ENCODE data around the gene STIM1.
A peak's percentile ranks its signal among the peaks of the same experiment; 100 is the strongest.
"Not testable (repeated sequence)": the region's sequence is repeated elsewhere in the genome, so short reads cannot be mapped to it uniquely, and the experiment has no call there.

The STIM1 gene

DNA sequence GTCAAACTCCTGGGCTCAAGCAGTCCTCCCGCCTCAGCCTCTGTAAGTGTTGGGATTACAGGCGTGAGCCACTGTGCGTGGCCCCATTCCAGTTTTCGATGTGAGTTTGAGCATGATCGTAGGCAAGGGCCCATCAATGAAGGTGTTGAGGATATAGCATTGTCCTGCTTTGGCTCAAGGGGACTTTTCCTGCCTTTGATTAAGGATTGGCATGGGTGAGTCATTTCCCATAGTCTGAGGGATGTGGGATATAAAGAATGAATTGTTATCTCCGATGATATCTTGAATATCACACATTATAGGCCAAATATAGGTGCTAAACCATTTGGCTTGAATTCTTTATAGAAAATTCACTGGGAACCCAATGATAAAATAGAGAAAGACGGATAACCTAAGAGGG lies 30.4 kb downstream of the STIM1 start:
- DNase-seq (ENCODE audit: low read depth): no peak

DNA sequence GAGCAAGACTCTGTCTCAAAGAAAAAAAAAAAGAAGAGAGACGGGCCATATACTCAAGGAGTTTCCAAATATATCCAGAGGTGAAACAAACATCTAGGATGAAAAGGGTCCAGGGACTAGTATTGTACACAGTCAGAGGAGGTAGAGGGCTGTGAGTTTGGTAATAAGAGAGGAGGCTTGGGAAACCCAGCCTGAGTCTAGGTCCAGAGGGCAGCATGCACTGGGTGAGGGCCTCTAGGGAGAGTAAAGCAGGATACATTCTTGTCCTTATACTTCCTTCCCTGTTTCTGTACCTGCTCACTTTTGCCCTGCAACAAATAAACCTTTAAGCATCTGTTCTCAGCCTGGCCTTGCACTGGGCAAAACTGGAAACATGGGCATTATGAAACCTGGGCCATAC lies 31.5 kb downstream of the STIM1 start:
- DNase-seq (ENCODE audit: low read depth): no peak

DNA sequence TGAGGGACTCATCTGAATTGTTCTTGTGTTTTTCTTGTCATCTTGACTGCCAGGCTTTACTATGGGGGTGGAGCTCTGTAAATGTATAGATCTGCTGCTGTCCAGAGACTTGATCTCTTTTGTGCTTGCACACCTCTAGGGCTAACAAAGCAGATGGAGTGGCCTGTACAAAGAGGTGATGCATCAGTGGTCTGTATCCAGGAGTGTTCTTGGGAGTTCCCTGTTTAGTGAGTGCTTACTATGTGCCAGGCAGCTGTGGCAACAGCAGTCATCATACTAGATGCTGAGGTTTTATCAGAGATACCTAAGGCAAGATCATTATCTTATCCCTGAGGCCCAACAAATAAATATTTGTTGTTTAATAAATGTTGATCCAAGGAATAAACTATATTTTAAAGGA lies 33.4 kb downstream of the STIM1 start:
- DNase-seq (ENCODE audit: low read depth): no peak

DNA sequence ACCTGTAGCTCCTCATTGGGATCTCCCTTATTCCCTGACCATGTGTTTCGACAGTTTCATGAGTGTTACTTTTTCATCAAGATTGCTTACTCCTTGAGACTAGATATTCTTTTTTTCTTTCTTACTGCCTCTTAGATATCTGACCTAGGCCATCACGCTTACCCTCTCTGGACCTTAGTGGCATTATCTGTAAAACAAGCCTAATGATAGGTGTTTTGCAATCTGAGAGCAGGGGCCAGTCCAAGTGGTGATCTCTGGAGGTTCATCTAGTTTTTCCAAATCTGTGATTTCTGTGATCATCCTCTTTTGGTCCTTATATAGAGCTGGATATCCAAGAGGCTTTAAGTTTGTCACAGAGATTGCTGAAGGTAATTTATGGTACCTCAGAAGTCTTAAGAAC lies 34.5 kb downstream of the STIM1 start:
- no peak for DNase-seq (ENCODE audit: low read depth)

DNA sequence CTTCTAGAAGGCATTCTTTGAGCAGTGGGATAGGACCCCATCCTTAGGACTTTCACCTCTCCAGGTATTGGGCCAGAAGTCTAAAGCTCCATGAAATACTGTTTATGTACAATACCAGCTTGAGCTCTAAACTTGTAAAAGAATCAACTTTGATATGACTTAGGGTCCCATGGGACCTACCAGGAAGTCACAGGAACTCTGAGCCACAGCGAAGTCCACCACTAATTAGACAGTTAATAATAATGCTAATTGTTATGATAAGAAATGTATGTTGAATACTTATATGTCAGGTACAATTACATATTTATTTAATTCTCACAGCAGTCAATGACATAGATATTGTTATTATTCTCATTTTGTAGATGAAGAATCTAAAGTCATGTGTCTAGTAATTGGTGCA lies 35.3 kb downstream of the STIM1 start:
- no peak for DNase-seq (ENCODE audit: low read depth)

DNA sequence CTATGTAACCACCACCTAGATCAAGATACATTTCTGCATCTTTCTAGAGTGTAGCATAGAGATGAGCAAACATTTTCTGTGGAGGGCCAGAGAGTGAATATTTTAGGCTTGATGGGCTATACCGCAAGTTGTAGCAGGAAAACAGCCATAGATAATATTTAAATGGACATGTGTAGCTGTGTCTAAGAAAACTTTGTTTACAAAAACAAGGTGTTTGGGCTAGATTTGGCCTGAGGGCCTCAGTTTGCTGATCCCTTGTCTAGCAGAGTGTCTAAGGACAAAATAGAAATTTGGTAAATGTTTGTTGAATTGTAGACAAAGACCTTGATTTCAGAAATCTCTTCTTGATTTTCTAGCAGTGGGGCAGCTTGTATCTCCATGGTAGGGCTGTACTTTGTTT lies 36.3 kb downstream of the STIM1 start:
- no peak for DNase-seq (ENCODE audit: low read depth)

DNA sequence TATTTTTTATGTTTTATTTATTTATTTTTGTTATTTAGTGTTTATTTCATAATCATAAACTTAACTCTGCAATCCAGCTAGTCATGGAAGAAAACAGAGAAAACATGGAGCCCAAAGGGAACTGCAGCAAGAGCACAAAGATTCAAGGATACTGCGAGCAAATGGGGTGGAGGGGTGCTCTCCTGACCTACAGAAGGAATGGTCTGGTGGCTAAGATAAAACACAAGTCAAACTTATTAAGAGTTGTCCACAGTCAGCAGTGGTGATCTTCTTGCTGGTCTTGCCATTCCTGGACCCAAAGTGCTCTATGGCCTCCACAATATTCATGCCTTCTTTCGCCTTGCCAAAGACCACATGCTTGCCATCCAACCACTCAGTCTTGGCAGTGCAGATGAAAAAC lies 36.7 kb downstream of the STIM1 start:
- no peak for DNase-seq (ENCODE audit: low read depth)

DNA sequence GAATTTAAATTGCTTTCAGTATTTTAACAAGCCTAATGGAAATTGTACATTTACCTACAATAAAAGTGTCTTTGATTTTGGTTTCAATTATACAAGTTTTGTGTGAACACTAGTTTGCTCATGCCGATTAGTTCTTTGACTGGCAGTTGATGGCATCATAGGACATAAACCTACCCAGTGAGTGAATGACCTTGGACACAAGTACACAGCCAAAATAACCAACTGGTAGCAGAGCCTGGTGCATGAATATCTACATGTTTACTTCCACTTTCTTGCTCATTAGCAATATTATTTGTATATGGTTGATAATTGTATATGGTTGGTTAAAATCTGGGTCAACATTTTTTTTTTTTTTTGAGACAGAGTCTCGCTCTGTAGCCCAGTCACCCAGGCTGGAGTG lies 37.8 kb downstream of the STIM1 start:
- DNase-seq (ENCODE audit: low read depth): no peak

DNA sequence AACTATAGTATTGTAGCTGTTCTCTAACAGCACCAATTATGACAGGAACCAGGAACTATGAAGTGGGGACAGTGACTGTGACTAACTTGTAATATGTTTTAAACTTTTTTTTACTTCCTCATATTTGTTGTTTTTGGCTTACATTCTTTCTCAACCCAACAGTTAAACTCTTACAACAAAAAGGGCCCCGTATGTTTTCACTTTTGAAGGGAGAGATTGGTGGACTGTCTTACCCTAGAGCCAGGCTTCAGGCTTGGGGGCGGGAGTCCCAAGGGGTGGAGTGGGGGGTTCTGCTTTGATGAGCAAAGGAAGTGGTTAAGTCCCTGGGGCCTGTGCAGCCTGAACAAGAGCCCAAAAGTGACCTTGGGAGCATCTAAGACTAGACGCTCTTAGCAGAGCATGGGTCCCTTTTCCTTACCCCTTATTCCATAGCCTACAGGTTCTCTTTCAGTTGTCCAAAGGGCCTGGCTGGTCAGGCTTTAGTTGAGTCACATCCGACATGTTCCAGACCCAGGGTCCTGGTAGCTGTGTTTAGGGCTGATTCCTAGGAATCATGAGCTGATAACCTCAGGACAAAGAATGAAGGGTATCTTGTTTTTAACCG lies 38.8 kb downstream of the STIM1 start:
- DNase-seq (ENCODE audit: low read depth): no peak

DNA sequence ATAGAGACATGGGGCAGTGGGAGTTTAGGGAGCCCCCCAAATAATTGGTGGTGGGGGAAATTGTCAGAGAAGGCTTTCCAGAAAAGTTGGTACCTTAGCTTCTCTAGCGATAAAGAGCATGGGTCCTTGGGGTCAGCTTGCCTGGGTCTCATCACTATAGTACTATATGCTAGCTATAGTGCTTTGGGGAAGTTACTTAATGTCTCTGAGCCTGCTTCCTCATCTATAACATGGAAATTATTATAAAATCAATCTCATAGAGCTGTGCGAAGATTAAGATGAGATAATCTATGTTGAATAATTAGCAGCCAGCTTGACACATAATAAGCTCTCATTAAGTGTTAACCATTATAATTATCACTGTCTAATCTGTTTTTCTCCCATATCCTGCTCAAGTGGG lies 41.2 kb downstream of the STIM1 start:
- no peak for DNase-seq (ENCODE audit: low read depth)

DNA sequence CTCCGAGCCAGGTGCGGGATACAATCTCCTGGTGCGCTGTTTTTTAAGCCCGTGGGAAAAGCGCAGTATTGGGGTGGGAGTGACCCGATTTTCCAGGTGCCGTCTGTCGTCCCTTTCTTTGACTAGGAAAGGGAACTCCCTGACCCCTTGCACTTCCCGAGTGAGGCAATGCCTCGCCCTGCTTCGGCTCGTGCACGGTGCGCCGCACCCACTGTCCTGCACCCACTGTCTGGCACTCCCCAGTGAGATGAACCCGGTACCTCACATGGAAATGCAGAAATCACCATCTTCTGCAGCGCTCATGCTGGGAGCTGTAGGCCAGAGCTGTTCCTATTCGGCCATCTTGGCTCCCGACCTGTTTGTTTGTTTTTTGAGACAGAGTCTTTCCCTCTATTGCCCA lies 44.8 kb downstream of the STIM1 start:
- not testable (repeated sequence) for DNase-seq (ENCODE audit: low read depth)

DNA sequence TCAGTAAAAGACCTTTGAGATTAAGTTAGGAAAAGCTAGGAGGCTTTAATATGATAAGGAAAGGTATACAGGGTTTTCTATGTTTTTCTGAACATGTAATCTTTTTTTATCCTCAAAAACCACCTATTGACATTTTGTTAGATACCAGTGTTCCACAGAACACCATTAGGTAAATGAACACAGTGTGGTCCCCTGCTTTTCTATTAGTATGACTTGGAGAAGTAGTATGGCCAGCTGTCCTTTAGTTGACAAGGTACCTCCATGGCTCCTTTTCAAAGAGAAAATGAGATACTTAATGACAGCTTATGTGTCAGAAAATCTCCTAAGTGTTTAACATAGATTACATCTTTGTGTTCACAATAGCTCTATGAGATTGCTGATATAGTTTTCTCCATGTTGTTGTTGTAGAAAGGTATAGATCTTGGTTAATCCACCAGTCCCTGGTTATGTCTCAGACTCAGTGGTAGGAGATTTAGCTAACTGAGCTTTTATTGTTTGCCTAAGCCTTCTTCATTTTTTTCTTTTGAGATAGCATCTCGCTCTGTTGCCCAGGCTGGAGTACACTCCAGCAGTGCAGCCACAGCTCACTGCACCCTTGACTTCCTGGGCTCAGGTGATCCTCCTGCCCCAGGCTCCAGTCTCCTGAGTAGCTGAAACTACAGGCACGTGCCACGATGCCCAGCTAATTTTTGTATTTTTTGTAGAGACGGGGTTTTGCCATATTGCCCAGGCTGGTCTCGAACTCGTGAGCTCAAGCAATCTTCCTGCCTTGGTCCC lies 46.0 kb downstream of the STIM1 start:
- no peak for DNase-seq (ENCODE audit: low read depth)

DNA sequence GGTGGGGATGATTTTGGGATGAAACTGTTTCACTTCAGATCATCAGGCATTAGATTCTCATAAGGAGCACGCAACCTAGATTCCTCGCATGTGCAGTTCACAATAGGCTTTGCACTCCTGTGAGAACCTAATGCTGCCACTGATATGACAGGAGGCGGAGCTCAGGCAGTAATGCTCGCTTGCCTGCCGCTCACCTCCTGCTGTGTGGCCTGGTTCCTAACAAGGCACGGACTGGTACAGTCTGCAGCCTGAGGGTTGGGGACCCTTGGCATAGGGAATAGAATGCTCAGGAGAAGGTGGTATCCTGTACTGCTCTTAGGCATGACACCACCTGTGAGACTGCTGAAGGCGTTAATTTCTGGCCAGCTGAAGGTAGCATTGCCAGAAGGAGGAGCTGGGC lies 47.0 kb downstream of the STIM1 start:
- DNase-seq (ENCODE audit: low read depth): no peak

DNA sequence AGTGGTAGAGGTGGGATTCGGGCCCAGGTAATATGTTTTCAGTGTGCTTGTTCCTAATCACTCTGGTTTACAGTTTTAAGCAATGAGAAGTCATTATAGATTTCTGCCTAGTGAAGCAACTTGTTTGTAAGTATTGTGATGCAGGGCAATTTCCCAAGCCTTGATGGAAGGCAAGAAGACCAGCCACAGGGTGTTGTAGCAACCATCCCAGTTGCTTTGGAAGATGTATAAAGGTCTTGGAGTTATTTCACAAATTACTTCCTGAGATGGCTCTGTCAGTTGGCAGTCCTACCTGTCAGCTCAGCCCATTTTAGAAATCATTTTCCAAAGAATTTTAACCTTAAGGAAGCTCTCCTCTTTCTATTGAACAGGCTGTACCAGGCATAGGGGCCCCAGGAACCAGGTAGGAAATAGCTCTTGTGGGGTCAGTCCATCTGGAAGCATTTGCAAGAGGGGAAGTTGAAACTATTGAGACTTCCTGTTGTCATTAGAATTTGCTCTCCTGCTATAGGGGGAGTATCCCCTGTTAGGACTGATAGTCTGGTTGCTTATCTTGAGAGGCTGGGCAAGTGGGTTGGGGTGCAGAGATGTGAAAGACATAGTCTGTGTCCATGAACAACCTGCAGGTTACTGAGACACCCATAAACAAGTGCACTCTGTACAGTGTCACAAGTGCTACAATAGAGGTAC lies 47.9 kb downstream of the STIM1 start:
- no peak for DNase-seq (ENCODE audit: low read depth)

DNA sequence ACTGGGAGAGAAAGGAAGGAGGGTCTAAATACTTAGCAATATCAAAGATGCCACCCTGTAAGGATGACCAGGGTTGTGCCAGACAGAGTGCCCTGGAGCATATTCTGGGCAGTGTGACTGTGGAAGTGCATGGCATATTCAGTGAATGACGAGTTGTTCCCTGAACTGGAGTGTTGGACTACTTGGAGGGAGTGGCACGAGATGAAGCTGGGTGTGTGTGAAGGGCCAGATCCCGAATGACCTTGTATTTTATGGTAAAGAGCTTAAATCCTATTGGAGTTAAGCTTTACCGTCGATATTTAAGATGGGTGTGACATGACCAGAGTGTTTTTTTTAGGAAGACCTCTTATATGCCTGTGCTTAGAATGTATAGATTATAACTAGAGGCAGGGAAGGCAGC lies 48.8 kb downstream of the STIM1 start:
- no peak for DNase-seq (ENCODE audit: low read depth)

DNA sequence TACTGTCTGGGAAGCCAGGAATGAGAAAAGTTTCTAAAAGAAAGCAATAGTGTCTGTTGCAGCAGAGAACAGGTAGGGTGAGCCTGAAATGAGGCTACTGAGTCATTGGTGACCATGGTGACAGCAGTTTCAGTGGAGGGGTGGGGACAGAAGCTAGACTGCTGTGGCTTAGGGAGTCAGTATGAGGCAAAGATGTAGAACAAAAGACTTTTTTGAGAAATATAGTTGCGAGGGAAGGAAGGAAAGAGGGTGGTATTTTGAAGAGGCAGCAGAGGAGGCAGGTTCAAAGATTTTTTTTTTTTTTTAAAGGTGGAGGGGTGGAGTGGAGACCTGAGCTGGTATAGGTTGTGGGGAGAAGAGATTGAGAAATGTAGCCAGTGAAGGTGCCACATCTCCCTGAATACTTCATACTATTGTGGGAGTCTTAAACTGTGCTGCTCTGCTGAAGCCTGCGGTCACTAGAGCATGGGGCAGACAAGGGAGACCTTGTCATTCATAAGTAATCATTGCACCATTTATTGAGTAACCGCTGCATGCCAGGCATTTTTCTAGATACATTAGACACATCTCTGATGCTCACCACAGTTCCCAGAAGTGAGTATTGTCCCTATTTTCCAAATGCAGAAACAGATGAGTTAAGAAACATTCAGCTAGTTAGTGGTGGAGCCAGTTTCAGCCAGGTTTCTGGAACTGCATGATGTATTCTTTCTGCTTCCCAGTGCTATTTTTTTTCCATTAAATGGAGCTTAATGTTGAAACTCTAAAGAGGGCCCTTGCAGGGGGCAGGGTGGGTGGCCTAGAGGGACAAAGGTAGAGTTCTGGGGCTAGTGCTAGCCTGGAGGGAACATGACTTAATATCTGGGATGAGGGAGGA lies 49.9 kb downstream of the STIM1 start:
- peak; percentile 43 for DNase-seq (ENCODE audit: low read depth)

DNA sequence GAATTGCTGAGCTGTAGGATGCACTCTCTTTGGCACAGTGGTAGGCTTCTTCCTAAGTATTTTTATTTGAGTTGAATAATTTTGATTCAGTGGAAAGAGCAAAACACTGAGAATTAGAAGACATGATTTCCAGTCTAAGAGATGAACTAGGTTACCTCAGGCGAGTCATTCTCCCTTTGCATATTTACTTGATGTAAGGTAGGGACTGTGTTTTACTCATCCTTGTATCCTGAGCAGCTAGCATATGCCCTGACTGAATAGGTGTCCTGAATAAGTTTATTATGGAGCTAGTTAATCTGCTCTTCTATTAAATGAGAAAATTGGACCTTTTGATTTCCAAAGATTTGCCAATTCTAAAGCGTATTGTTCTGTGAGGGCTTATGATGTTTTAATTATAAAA lies 50.7 kb downstream of the STIM1 start:
- no peak for DNase-seq (ENCODE audit: low read depth)

DNA sequence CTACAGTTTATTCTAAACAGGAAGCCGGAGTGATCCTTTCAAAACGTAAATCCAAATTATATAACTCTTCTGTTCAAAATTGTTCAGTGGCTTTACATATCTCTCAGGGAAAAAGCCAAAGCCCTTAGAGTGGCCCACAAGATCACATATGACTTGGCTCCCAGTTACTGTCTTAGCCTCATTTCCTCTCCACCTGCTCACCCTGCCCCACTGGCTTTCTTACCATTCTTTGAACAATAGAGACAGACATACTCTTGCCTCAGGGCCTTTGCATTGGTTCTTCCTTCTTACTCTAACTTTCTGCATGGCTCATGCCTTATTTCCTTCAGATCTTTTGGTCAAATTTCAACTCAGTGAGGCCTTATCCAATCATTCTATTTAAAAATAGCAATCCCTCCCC lies 52.1 kb downstream of the STIM1 start:
- no peak for DNase-seq (ENCODE audit: low read depth)

DNA sequence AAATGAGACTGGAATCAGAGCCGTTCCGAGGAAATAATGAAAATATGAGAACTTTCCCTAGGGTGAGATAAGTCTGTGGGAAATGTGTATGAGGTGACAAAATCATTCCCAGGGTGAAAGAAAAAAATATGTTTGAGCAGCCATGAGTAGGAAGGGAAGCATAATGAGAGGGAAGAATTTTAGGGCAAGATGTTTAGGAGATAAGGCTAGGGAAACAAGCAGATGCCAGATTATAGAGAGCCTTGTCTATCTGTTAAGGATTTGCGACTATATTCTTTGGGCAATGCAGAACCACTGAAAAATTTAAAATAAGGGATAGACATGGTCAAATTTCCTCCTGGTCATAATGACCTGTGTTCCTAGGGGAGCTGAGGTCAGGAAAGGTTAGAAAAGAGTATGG lies 54.4 kb downstream of the STIM1 start:
- no peak for DNase-seq (ENCODE audit: low read depth)

DNA sequence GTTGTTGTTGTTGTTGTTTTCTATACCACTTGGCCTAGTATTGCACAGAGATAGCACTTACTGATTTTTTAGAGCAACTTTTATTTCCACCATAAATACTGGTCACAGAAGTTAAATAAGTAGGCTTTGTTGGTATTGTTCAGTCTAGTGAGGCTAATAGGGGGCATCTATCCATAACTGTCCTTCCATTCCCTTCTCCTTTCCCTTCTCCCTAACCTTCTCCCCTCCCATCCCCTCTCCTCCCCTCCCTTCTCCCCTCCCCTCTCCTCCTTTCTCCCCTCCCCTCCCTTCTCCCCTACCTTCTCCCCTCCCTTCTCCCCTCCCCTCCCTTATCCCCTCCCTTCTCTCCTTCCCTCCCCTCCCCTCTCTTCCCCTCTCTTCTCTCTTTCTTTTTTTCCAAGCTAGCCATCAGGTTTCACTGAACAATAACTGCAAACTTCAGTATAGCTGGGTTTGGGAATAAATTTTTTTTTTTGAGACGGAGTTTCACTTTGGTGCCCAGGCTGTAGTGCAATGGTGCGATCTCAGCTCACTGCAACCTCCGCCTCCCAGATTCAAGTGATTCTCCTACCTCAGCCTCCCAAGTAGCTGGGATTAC lies 56.5 kb downstream of the STIM1 start:
- no peak for DNase-seq (ENCODE audit: low read depth)

DNA sequence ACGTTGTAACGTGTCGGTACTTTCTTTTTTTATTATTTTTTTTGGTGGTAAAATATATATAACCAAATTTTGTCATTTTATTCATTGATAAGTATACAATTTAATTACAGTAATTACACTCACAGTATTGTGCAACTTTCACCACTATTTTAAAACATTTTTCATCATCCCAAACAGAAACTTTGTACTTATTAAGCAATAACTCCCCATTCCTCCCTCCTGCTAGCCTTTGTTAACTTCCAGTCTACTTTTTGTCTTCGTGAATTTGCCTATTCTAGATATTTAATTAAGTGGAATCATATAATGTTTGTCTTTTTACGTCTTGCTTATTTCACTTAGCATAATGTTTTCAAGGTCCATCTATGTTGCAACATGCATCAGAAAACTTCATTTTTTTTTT lies 58.5 kb downstream of the STIM1 start:
- DNase-seq (ENCODE audit: low read depth): no peak

DNA sequence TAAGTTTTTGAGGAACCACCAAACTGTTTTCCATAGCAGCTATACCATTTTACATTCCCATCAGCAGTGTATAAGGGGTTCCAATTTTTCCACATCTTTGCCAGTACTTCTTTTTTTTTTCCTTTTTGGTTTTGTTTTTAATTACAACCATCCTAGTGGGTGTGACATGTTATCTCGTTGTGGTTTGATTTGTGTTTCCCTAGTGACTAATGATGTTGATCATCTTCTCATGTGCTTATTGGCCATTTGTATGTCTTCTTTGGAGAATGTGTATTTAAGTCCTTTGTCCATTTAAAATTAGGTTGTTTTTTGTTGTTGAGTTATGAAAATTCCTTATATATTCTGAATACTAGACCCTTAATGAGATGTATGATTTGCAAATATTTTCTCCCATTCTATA lies 59.3 kb downstream of the STIM1 start:
- DNase-seq (ENCODE audit: low read depth): no peak
